Ovary (tissue), 3 donors: ENCODE data around the gene GMEB2.

Experiments
- CTCF ChIP-seq, 3 donors: fragments of 450-650 bp in 2 of 3; fragments of 200-600 bp in 1 of 3; IDR thresholded peaks; one replicate each; pipeline versions ENCODE4 v1.5.1 to v1.8.0; 2016 to 2022; ENCODE audit warnings: antibody characterized with exemption in 3 of 3, mild to moderate bottlenecking in 1 of 3
- POLR2A ChIP-seq: fragments of 450-650 bp; IDR thresholded peaks from one replicate; pipeline ENCODE4 v1.6.1; 2017; ENCODE audit warnings: antibody characterized with exemption, mild to moderate bottlenecking, moderate library complexity
- donor health status: DM: no; HTN: no; CAD: no.

GRCh38 chr20:63624486-63624885, 2.4 kb downstream of the GMEB2 start:
- no peak for TF ChIP-seq CTCF (IDR thresholded peaks at IDR 0.05)
- TF ChIP-seq POLR2A, result no peak
